A673 (cell line): ENCODE measurements around the gene PTMS.

Source experiments
- EZH2 ChIP-seq: fragments of 200-600 bp; sonication (generic); IDR thresholded peaks from 2 replicates; pipeline ENCODE4 v1.6.1; 2017; ENCODE audit warnings: borderline replicate concordance, low read depth, mild to moderate bottlenecking, mixed read lengths, antibody characterized with exemption, low read length; ENCODE audit not compliant: poor library complexity, severe bottlenecking
- TF ChIP-seq, protein P1 (sequence below): fragments of 300-800, 200-600 bp; sonication (generic); conservative IDR thresholded peaks from 2 replicates; pipeline ENCODE4 v1.5.1; 2017; ENCODE audit warnings: low read depth, mild to moderate bottlenecking, antibody characterized with exemption, low read length, moderate library complexity, mixed read lengths

GRCh38 chr12:6784761-6785160 lies 18.6 kb downstream of the PTMS start:
- TF ChIP-seq, protein P1, sequence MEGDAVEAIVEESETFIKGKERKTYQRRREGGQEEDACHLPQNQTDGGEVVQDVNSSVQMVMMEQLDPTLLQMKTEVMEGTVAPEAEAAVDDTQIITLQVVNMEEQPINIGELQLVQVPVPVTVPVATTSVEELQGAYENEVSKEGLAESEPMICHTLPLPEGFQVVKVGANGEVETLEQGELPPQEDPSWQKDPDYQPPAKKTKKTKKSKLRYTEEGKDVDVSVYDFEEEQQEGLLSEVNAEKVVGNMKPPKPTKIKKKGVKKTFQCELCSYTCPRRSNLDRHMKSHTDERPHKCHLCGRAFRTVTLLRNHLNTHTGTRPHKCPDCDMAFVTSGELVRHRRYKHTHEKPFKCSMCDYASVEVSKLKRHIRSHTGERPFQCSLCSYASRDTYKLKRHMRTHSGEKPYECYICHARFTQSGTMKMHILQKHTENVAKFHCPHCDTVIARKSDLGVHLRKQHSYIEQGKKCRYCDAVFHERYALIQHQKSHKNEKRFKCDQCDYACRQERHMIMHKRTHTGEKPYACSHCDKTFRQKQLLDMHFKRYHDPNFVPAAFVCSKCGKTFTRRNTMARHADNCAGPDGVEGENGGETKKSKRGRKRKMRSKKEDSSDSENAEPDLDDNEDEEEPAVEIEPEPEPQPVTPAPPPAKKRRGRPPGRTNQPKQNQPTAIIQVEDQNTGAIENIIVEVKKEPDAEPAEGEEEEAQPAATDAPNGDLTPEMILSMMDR = no peak
- TF ChIP-seq EZH2 = no peak
